HEK293 (cell line): ENCODE results near the gene EIF4E3.

ENCODE experiments used
- CTCF ChIA-PET: fragments of 350-600 bp; formaldehyde crosslinking; extraction: SDS; loops from one replicate; lab custom pipeline; 2021; ENCODE audit warnings: antibody characterized with exemption; lab: Yijun Ruan, JAX
- POLR2A ChIA-PET: fragments of 300-600 bp; formaldehyde crosslinking; extraction: SDS; loops from one replicate; lab custom pipeline; 2020; ENCODE audit warnings: antibody characterized with exemption, inconsistent platforms; lab: Yijun Ruan, JAX
- H3K27ac ChIP-seq: fragments of 200-500 bp; sonication (Bioruptor generic); 2 replicates; pipeline ENCODE4 v1.5.1; 2014; ENCODE audit warnings: low read depth, low read length, control low read depth, inconsistent platforms; ENCODE audit errors: extremely low read depth
- H3K36me3 ChIP-seq, 2 experiments: fragments of 200-500 bp in 1 of 2; sonication (Bioruptor generic) in 1 of 2; 1 replicate in 1 of 2; 2 replicates in 1 of 2; pipeline ENCODE4 v1.5.1; 2014 to 2017; ENCODE audit warnings: inconsistent platforms in 2 of 2, low read length in 2 of 2; ENCODE audit not compliant: control insufficient read depth in 2 of 2, insufficient read depth in 1 of 2
- H3K4me1 ChIP-seq: fragments of 200-500 bp; sonication (Bioruptor generic); 2 replicates; pipeline ENCODE4 v1.5.1; 2014; ENCODE audit warnings: mild to moderate bottlenecking, low read length, inconsistent platforms; ENCODE audit not compliant: control insufficient read depth, insufficient read depth
- H3K4me3 ChIP-seq: 2 replicates; pipeline ENCODE4 v1.5.1; 2011; ENCODE audit warnings: low read depth, mild to moderate bottlenecking, control low read depth, low read length, moderate library complexity
- H3K9me3 ChIP-seq: fragments of 200-500 bp; sonication (Bioruptor generic); 2 replicates; pipeline ENCODE4 v1.5.1; 2014; ENCODE audit warnings: low read depth, low read length, inconsistent platforms; ENCODE audit not compliant: control insufficient read depth, insufficient read depth
- KLF1 ChIP-seq: fragments of 450-650 bp; formaldehyde crosslinking; IDR thresholded peaks from 2 replicates; pipeline ENCODE4 v1.5.1; 2016; ENCODE audit warnings: missing biosample characterization, missing genetic modification characterization
- KLF10 ChIP-seq: fragments of 450-650 bp; IDR thresholded peaks from 2 replicates; pipeline ENCODE4 v1.5.1; 2018; ENCODE audit warnings: missing biosample characterization, mild to moderate bottlenecking, missing genetic modification characterization
- KLF16 ChIP-seq: fragments of 450-650 bp; formaldehyde crosslinking; IDR thresholded peaks from 2 replicates; pipeline ENCODE4 v1.5.1; 2017; ENCODE audit warnings: missing biosample characterization, missing genetic modification characterization
- KLF8 ChIP-seq: fragments of 450-650 bp; formaldehyde crosslinking; IDR thresholded peaks from 2 replicates; pipeline ENCODE4 v1.5.1; 2016; ENCODE audit warnings: missing biosample characterization, missing genetic modification characterization
- ZBTB21 ChIP-seq: fragments of 450-650 bp; formaldehyde crosslinking; IDR thresholded peaks from 2 replicates; pipeline ENCODE4 v1.5.1; 2017; ENCODE audit warnings: missing biosample characterization, missing genetic modification characterization
- ZEB2 ChIP-seq: fragments of 450-650 bp; formaldehyde crosslinking; IDR thresholded peaks from 2 replicates; pipeline ENCODE4 v1.5.1; 2016; ENCODE audit warnings: missing biosample characterization, missing genetic modification characterization
- ZFP37 ChIP-seq: fragments of 450-650 bp; formaldehyde crosslinking; IDR thresholded peaks from 2 replicates; pipeline ENCODE4 v1.5.1; 2016; ENCODE audit warnings: missing biosample characterization, missing genetic modification characterization
- ZNF112 ChIP-seq: fragments of 450-650 bp; formaldehyde crosslinking; IDR thresholded peaks from 2 replicates; pipeline ENCODE4 v1.5.0; 2017; ENCODE audit warnings: missing biosample characterization, missing genetic modification characterization
- ZNF138 ChIP-seq: fragments of 450-650 bp; formaldehyde crosslinking; IDR thresholded peaks from 2 replicates; pipeline ENCODE4 v1.5.1; 2016; ENCODE audit warnings: missing biosample characterization, missing genetic modification characterization, borderline replicate concordance
- ZNF146 ChIP-seq: fragments of 450-650 bp; formaldehyde crosslinking; IDR thresholded peaks from 2 replicates; pipeline ENCODE4 v1.5.1; 2016; ENCODE audit warnings: missing biosample characterization, missing genetic modification characterization
- ZNF169 ChIP-seq: fragments of 450-650 bp; formaldehyde crosslinking; IDR thresholded peaks from 2 replicates; pipeline ENCODE4 v1.5.1; 2016; ENCODE audit warnings: missing biosample characterization, missing genetic modification characterization
- ZNF202 ChIP-seq: fragments of 450-650 bp; formaldehyde crosslinking; IDR thresholded peaks from 2 replicates; pipeline ENCODE4 v1.5.1; 2016; ENCODE audit warnings: missing biosample characterization, missing genetic modification characterization, borderline replicate concordance
- ZNF324 ChIP-seq: fragments of 450-650 bp; formaldehyde crosslinking; IDR thresholded peaks from 2 replicates; pipeline ENCODE4 v1.5.1; 2016; ENCODE audit warnings: missing biosample characterization, missing genetic modification characterization
- ZNF423 ChIP-seq: fragments of 450-650 bp; formaldehyde crosslinking; IDR thresholded peaks from 2 replicates; pipeline ENCODE4 v1.5.1; 2016; ENCODE audit warnings: missing biosample characterization, missing genetic modification characterization
- ZNF48 ChIP-seq: fragments of 450-650 bp; formaldehyde crosslinking; IDR thresholded peaks from 2 replicates; pipeline ENCODE4 v1.5.1; 2016; ENCODE audit warnings: missing biosample characterization, missing genetic modification characterization
- ZNF529 ChIP-seq: fragments of 450-650 bp; formaldehyde crosslinking; IDR thresholded peaks from 2 replicates; pipeline ENCODE4 v1.5.1; 2017; ENCODE audit warnings: missing genetic modification characterization, missing biosample characterization; ENCODE audit not compliant: insufficient replicate concordance
- ZNF654 ChIP-seq: fragments of 450-650 bp; formaldehyde crosslinking; IDR thresholded peaks from 2 replicates; pipeline ENCODE4 v1.5.1; 2016; ENCODE audit warnings: low read depth, missing biosample characterization, missing genetic modification characterization
- ZNF76 ChIP-seq: fragments of 450-650 bp; formaldehyde crosslinking; IDR thresholded peaks from 2 replicates; pipeline ENCODE4; 2016; ENCODE audit warnings: low read depth, missing biosample characterization, missing genetic modification characterization, borderline replicate concordance
- ZSCAN18 ChIP-seq: fragments of 450-650 bp; formaldehyde crosslinking; IDR thresholded peaks from 2 replicates; pipeline ENCODE4 v1.5.1; 2016; ENCODE audit warnings: missing biosample characterization, missing genetic modification characterization
- TF ChIP-seq, protein P1 (sequence below): fragments of 450-650 bp; formaldehyde crosslinking; IDR thresholded peaks from 2 replicates; pipeline ENCODE4 v1.5.1; 2017; ENCODE audit warnings: missing biosample characterization, missing genetic modification characterization

Gene EIF4E3

DNA sequence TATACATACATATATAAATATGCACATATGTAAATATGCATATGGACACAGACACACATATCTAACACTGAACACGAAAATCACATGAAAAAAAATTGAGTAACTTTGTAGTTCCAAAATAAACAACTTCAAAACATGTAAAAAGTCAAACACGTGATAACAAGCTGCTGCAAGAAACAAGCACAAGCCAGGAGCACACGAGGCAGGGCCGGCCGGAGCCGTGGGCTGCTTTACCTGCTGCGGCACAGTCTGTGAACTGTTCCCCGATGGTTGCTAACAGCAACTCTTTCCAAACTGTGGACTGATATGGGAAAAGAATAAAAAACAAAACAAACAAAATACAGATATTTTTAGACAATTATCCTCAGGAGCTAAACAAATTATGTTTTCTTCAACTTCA lies 31.6 kb downstream of the EIF4E3 start (continued):
- TF ChIP-seq ZNF169 (tag by site-specific recombination) (no peak), ZNF146 (tag by site-specific recombination) (no peak), KLF10 (tag by site-specific recombination) (no peak), KLF8 (tag by site-specific recombination) (no peak), ZFP37 (no peak)
- TF ChIP-seq, all 188 proteins: peak for 0

DNA sequence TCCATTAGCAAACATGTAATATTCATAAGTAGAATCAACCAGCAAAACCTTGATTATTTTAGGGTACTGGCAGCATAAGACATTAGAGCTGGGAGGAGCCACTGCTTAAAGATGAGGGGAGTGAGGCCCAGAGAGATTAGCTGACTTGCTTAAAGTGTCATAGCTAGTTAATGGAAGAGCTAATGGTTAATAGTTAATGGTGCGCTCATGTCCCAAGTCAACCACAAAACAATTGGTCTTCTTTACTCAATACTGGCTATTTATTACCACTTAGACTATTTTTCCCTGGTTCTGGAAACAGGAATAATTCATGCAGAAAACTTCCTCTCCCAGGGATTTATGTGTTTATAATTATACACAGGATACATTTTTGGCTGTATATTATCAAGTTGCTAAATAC lies 33.1 kb downstream of the EIF4E3 start:
- H3K4me3 ChIP-seq = no peak overlapping the region
- H3K9me3 ChIP-seq = no peaks in the 10 kb centered on the region
- POLR2A ChIA-PET = no interaction called here
- H3K4me1 ChIP-seq = no peaks in the 10 kb centered on the region
- H3K27ac ChIP-seq = no peak overlapping the region
- no peaks in the 10 kb centered on the region for H3K36me3 ChIP-seq
- TF ChIP-seq ZEB2 = no peak
- TF ChIP-seq ZNF48 (tag by site-specific recombination) = no peak
- no peak for TF ChIP-seq ZNF76 (tag by site-specific recombination)
- no peak for TF ChIP-seq ZNF202 (tag by site-specific recombination)
- no peak for TF ChIP-seq ZNF138 (tag by site-specific recombination)
- no peak for TF ChIP-seq ZNF654
- TF ChIP-seq ZNF112 = no peak
- TF ChIP-seq ZNF423 (tag by site-specific recombination) = no peak
- no peak for TF ChIP-seq ZNF529 (tag by site-specific recombination)
- no peak for TF ChIP-seq ZSCAN18
- TF ChIP-seq ZNF324 (tag by site-specific recombination) = no peak
- TF ChIP-seq, all 188 proteins: peak for 0
- CTCF ChIA-PET = no interaction called here

GRCh38 chr3:71690341-71690841 lies 34.8 kb downstream of the EIF4E3 start:
- CTCF ChIA-PET = no interaction called here
- TF ChIP-seq KLF16 (tag by site-specific recombination) = no peak
- no peak for TF ChIP-seq ZBTB21 (tag by site-specific recombination)
- TF ChIP-seq KLF8 (tag by site-specific recombination) = no peak
- no peak for TF ChIP-seq KLF1 (tag by site-specific recombination)
- TF ChIP-seq, protein P1, sequence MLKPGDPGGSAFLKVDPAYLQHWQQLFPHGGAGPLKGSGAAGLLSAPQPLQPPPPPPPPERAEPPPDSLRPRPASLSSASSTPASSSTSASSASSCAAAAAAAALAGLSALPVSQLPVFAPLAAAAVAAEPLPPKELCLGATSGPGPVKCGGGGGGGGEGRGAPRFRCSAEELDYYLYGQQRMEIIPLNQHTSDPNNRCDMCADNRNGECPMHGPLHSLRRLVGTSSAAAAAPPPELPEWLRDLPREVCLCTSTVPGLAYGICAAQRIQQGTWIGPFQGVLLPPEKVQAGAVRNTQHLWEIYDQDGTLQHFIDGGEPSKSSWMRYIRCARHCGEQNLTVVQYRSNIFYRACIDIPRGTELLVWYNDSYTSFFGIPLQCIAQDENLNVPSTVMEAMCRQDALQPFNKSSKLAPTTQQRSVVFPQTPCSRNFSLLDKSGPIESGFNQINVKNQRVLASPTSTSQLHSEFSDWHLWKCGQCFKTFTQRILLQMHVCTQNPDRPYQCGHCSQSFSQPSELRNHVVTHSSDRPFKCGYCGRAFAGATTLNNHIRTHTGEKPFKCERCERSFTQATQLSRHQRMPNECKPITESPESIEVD (tag by site-specific recombination) = 0 out of 2 replicates have a peak, but pooled peaks have one; percentile 15
- POLR2A ChIA-PET = no interaction called here
- H3K36me3 ChIP-seq = peaks cover 0 to 7% of the 10 kb centered on the region in 2 experiments; a peak in 2 of 3 replicates
- no peaks in the 10 kb centered on the region for H3K9me3 ChIP-seq
- H3K4me3 ChIP-seq = no peak overlapping the region
- no peak overlapping the region for H3K27ac ChIP-seq
- no peaks in the 10 kb centered on the region for H3K4me1 ChIP-seq
